DOHH2 (cell line): ENCODE measurements around the gene SRSF2.

Experiments used
- H3F3A ChIP-seq: fragments of 200-600 bp; sonication (generic), shearing (Covaris generic); 2 replicates; pipeline ENCODE4 v1.6.0; 2016; ENCODE audit warnings: antibody characterized with exemption, mild to moderate bottlenecking; ENCODE audit not compliant: control insufficient read depth, insufficient read depth
- H3K27ac ChIP-seq: fragments of 200-600 bp; sonication (generic); 2 replicates; pipeline ENCODE4 v1.5.1; 2014; ENCODE audit warnings: low read depth, mild to moderate bottlenecking, low read length, moderate library complexity
- H3K27me3 ChIP-seq: fragments of 200-600 bp; sonication (generic); 2 replicates; pipeline ENCODE4 v1.6.1; 2014; ENCODE audit warnings: mild to moderate bottlenecking, low read length, mixed read lengths; ENCODE audit not compliant: control insufficient read depth
- H3K36me3 ChIP-seq: fragments of 200-600 bp; sonication (generic); 2 replicates; pipeline ENCODE4 v1.6.1; 2014; ENCODE audit warnings: mild to moderate bottlenecking, low read length, moderate library complexity, mixed read lengths; ENCODE audit not compliant: control insufficient read depth
- H3K4me1 ChIP-seq: fragments of 200-600 bp; sonication (generic); 2 replicates; pipeline ENCODE4 v1.6.1; 2014; ENCODE audit warnings: mild to moderate bottlenecking, low read length, mixed read lengths; ENCODE audit not compliant: control insufficient read depth
- H3K4me2 ChIP-seq: fragments of 200-600 bp; sonication (generic); 2 replicates; pipeline ENCODE4 v1.6.0; 2014; ENCODE audit warnings: mild to moderate bottlenecking, low read length, moderate library complexity
- H3K4me3 ChIP-seq: fragments of 200-600 bp; sonication (generic); 2 replicates; pipeline ENCODE4 v1.5.1; 2014; ENCODE audit warnings: mild to moderate bottlenecking, low read length, mixed read lengths
- H3K79me2 ChIP-seq: fragments of 200-600 bp; sonication (generic); 2 replicates; pipeline ENCODE4 v1.6.1; 2014; ENCODE audit warnings: mild to moderate bottlenecking, low read length, mixed read lengths; ENCODE audit not compliant: control insufficient read depth
- H3K9me2 ChIP-seq: fragments of 200-600 bp; sonication (generic); replicated peaks from 2 replicates; pipeline ENCODE4 v1.6.1; 2014; ENCODE audit warnings: mild to moderate bottlenecking, low read length, mixed read lengths; ENCODE audit not compliant: control insufficient read depth
- H3K9me3 ChIP-seq: fragments of 200-600 bp; sonication (generic); 2 replicates; pipeline ENCODE4 v1.6.1; 2014; ENCODE audit warnings: antibody characterized with exemption, low read length, mixed read lengths; ENCODE audit not compliant: control insufficient read depth, insufficient read depth
- H4K20me1 ChIP-seq: fragments of 200-600 bp; sonication (generic); 2 replicates; pipeline ENCODE4 v1.6.0; 2014; ENCODE audit warnings: low read depth, mild to moderate bottlenecking, antibody characterized with exemption, low read length, moderate library complexity; ENCODE audit not compliant: control insufficient read depth, insufficient read depth
- CTCF ChIP-seq: fragments of 200-600 bp; sonication (generic); IDR thresholded peaks from one replicate; pipeline ENCODE4 v1.5.1; 2014; ENCODE audit warnings: antibody characterized with exemption, mild to moderate bottlenecking, low read depth, low read length; ENCODE audit not compliant: poor library complexity, severe bottlenecking
- EZH2phosphoT487 ChIP-seq: fragments of 200-600 bp; sonication (generic); IDR thresholded peaks from 2 replicates; pipeline ENCODE4 v1.6.1; 2017; ENCODE audit warnings: borderline replicate concordance, mild to moderate bottlenecking, antibody characterized with exemption, low read length, moderate library complexity, mixed read lengths

SRSF2 gene

GRCh38 chr17:76690596-76691280 lies 46.4 kb downstream of the SRSF2 start:
- H3K9me3 ChIP-seq, result no peaks in the 10 kb centered on the region

GRCh38 chr17:76689859-76690258 lies 47.3 kb downstream of the SRSF2 start:
- Histone ChIP-seq H3K27ac (no peak overlapping the region), H3K9me3 (no peaks in the 10 kb centered on the region), H3K36me3 (no peaks in the 10 kb centered on the region), H3F3A (no peaks in the 10 kb centered on the region), H3K9me2 (no peaks in the 10 kb centered on the region), H4K20me1 (no peaks in the 10 kb centered on the region), H3K27me3 (peaks cover 7% of the 10 kb centered on the region; the same call in 1 of the 2 replicates), H3K4me2 (no peak overlapping the region), H3K79me2 (no peaks in the 10 kb centered on the region), H3K4me3 (no peak overlapping the region), H3K4me1 (no peaks in the 10 kb centered on the region)
- no peak for TF ChIP-seq EZH2phosphoT487
- no peak for TF ChIP-seq CTCF

More at GRCh38 chr17:76690596-76691280, 46.4 kb downstream of the SRSF2 start:
- H4K20me1 ChIP-seq, result no peaks in the 10 kb centered on the region
- H3K27me3 ChIP-seq, result peaks cover 14% of the 10 kb centered on the region
- H3K27ac ChIP-seq, result no peak overlapping the region
- no peaks in the 10 kb centered on the region for H3K36me3 ChIP-seq
- no peak overlapping the region for H3K4me2 ChIP-seq
- H3K4me3 ChIP-seq, result no peak overlapping the region
- H3K79me2 ChIP-seq, result no peaks in the 10 kb centered on the region
- no peak for TF ChIP-seq CTCF
- TF ChIP-seq EZH2phosphoT487, result no peak
- H3K4me1 ChIP-seq, result no peaks in the 10 kb centered on the region
- H3K9me2 ChIP-seq, result no peaks in the 10 kb centered on the region
- no peaks in the 10 kb centered on the region for H3F3A ChIP-seq

- Histone ChIP-seq H3K27ac (no peak overlapping the region), H3K4me1 (no peaks in the 10 kb centered on the region), H3K79me2 (no peaks in the 10 kb centered on the region), H3K4me2 (no peak overlapping the region), H3K9me2 (no peaks in the 10 kb centered on the region), H3K9me3 (no peaks in the 10 kb centered on the region), H4K20me1 (no peaks in the 10 kb centered on the region), H3K36me3 (no peaks in the 10 kb centered on the region), H3K4me3 (no peak overlapping the region), H3K27me3 (peaks cover 7% of the 10 kb centered on the region; the same call in 1 of the 2 replicates), H3F3A (no peaks in the 10 kb centered on the region)
- no peak for TF ChIP-seq CTCF
- no peak for TF ChIP-seq EZH2phosphoT487
Measured at GRCh38 chr17:76688165-76688622, 48.9 kb downstream of the SRSF2 start.
